CD14-positive monocyte (primary cell): ENCODE measurements around the gene SMG7. TPM values are rescaled to one million over a fixed set of nuclear protein-coding genes. Genes with fewer than 3 reads are reported as not detected.
A peak's percentile ranks its signal among the peaks of the same experiment; 100 is the strongest.

Experiments used
- DNase-seq, 3 donors: peaks; one replicate each; pipeline ENCODE4 v3.0.0-alpha.2; 2011 to 2022
- H2AFZ ChIP-seq: 2 replicates; pipeline ENCODE4 v1.6.0; 2012; ENCODE audit warnings: mild to moderate bottlenecking, low read depth, low read length, inconsistent platforms; ENCODE audit not compliant: insufficient read depth, poor library complexity, severe bottlenecking
- H3K27ac ChIP-seq, 2 donors: 1 replicate in 1 of 2; 2 replicates in 1 of 2; pipeline ENCODE4 v1.5.1; 2012 to 2013; ENCODE audit warnings: low read length in 2 of 2, control low read depth in 1 of 2, inconsistent platforms in 1 of 2, low read depth in 1 of 2, mild to moderate bottlenecking in 1 of 2
- H3K27me3 ChIP-seq, 2 donors: one replicate each; pipeline versions ENCODE4 v1.6.0 to v1.6.1; 2011 to 2013; ENCODE audit warnings: low read length in 2 of 2; ENCODE audit not compliant: control insufficient read depth in 2 of 2, insufficient read depth in 2 of 2
- H3K36me3 ChIP-seq, 2 donors: replicated peaks in 1 of 2; 1 replicate in 1 of 2; 2 replicates in 1 of 2; pipeline versions ENCODE4 v1.5.1 to v1.6.1; 2012 to 2013; ENCODE audit warnings: low read length in 2 of 2, control low read depth in 1 of 2, inconsistent platforms in 1 of 2, mild to moderate bottlenecking in 1 of 2; ENCODE audit not compliant: insufficient read depth in 2 of 2, control insufficient read depth in 1 of 2
- H3K4me1 ChIP-seq, 2 donors: 1 replicate in 1 of 2; 2 replicates in 1 of 2; pipeline versions ENCODE4 v1.5.1 to v1.6.1; 2012 to 2013; ENCODE audit warnings: low read length in 2 of 2, control low read depth in 1 of 2, inconsistent platforms in 1 of 2, mild to moderate bottlenecking in 1 of 2, moderate library complexity in 1 of 2; ENCODE audit not compliant: insufficient read depth in 2 of 2, control insufficient read depth in 1 of 2
- H3K4me2 ChIP-seq: replicated peaks from 2 replicates; pipeline ENCODE3; 2012; ENCODE audit warnings: low read length, moderate library complexity, mild to moderate bottlenecking; ENCODE audit not compliant: poor library complexity, severe bottlenecking; ENCODE audit errors: extremely low read depth
- H3K4me3 ChIP-seq, 3 experiments: fragments of 200-600 bp in 1 of 3; sonication (generic) in 1 of 3; replicated peaks in 1 of 3; 1 replicate in 2 of 3; 2 replicates in 1 of 3; pipeline ENCODE4 v1.5.1; 2011 to 2013; ENCODE audit warnings: low read length in 3 of 3, mild to moderate bottlenecking in 3 of 3, control low read depth in 2 of 3, low read depth in 2 of 3, inconsistent platforms in 1 of 3, moderate library complexity in 1 of 3
- H3K79me2 ChIP-seq: 2 replicates; pipeline ENCODE4 v1.6.0; 2012; ENCODE audit warnings: mild to moderate bottlenecking, control low read depth, inconsistent platforms, low read length, moderate library complexity; ENCODE audit not compliant: insufficient read depth
- H3K9ac ChIP-seq: 2 replicates; pipeline ENCODE4 v1.6.0; 2017; ENCODE audit warnings: low read length, mild to moderate bottlenecking; ENCODE audit not compliant: insufficient read depth, poor library complexity, severe bottlenecking
- H3K9me3 ChIP-seq, 2 donors: replicated peaks in 1 of 2; 1 replicate in 1 of 2; 2 replicates in 1 of 2; pipeline versions ENCODE4 v1.5.1 to v1.6.1; 2012 to 2013; ENCODE audit warnings: low read length in 2 of 2, control low read depth in 1 of 2; ENCODE audit not compliant: control insufficient read depth in 1 of 2, insufficient read depth in 1 of 2
- H4K20me1 ChIP-seq: 2 replicates; pipeline ENCODE4 v1.6.0; 2012; ENCODE audit warnings: mild to moderate bottlenecking, low read length, control low read depth, moderate library complexity; ENCODE audit not compliant: insufficient read depth
- H3K27ac Mint-ChIP-seq, 7 donors: one replicate each; pipeline ENCODE4 v1.8.0; 2020; ENCODE audit warnings: mild to moderate bottlenecking in 7 of 7, mixed read lengths in 7 of 7, moderate library complexity in 6 of 7, inconsistent platforms in 2 of 7
- H3K27me3 Mint-ChIP-seq, 3 donors: one replicate each; pipeline ENCODE4 v1.8.0; 2021 to 2022; ENCODE audit warnings: low read depth in 3 of 3, mild to moderate bottlenecking in 3 of 3, mixed read lengths in 3 of 3, moderate library complexity in 3 of 3, inconsistent platforms in 1 of 3
- H3K36me3 Mint-ChIP-seq, 2 donors: one replicate each; pipeline ENCODE4 v1.8.0; 2020; ENCODE audit warnings: mixed read lengths in 2 of 2, inconsistent platforms in 1 of 2, mild to moderate bottlenecking in 1 of 2
- H3K4me1 Mint-ChIP-seq: one replicate; pipeline ENCODE4 v1.8.0; 2020; ENCODE audit warnings: mild to moderate bottlenecking, mixed read lengths
- H3K4me3 Mint-ChIP-seq, 2 donors: one replicate each; pipeline ENCODE4 v1.8.0; 2020; ENCODE audit warnings: mild to moderate bottlenecking in 2 of 2, mixed read lengths in 2 of 2, moderate library complexity in 1 of 2
- H3K9me3 Mint-ChIP-seq, 7 donors: one replicate each; pipeline ENCODE4 v1.8.0; 2020 to 2022; ENCODE audit warnings: mixed read lengths in 7 of 7, mild to moderate bottlenecking in 6 of 7, moderate library complexity in 6 of 7, inconsistent platforms in 2 of 7
- CTCF ChIP-seq: fragments of 200-600 bp; IDR thresholded peaks from one replicate; pipeline ENCODE4 v1.8.0; 2022; ENCODE audit warnings: antibody characterized with exemption, mild to moderate bottlenecking
- WGBS: methylation state at CpG from one replicate; pipeline ENCODE4 v1.1.5; 2013; ENCODE audit warnings: missing lambda C conversion rate; ENCODE audit not compliant: insufficient coverage; 5-methylcytosine and 5-hydroxymethylcytosine counted together
- intact Hi-C, 2 donors: fragments of 100-400 bp; cut with micrococcal nuclease; formaldehyde crosslinking; loops; one replicate each; pipeline versions ENCODE4 v1.15.0 to v1.15.1; 2023
- polyA plus RNA-seq, 3 donors: library from polyadenylated mRNA; depleted of rRNA in 1 of 3; unstranded in 2 of 3; stranded (reverse) in 1 of 3; fragments of 300-500 nt in 2 of 3; fragments of >200 nt in 1 of 3; fragmentation: Illumina TruSeq in 2 of 3; gene quantifications; 1 replicate in 2 of 3; 2 replicates in 1 of 3; pipeline ENCODE4 v1.2.3, GENCODE V29; 2012 to 2021

Gene SMG7
- polyA plus RNA-seq, 3 donors: 11.5 to 31.3 (median 19.4) TPM

GRCh38 chr1:183443466-183443865 is 28.8 kb upstream of the SMG7 start:
- Mint-ChIP-seq H3K27ac (no peak overlapping the region), H3K36me3 (no peaks in the 10 kb centered on the region), H3K4me3 (no peak overlapping the region), H3K4me1 (no peaks in the 10 kb centered on the region), H3K27me3 (peaks cover 0 to 7% (median 4%) of the 10 kb centered on the region in 3 donors), H3K9me3 (peaks cover 0 to 4% (median 0%) of the 10 kb centered on the region in 7 donors)
- Histone ChIP-seq H3K4me1 (no peaks in the 10 kb centered on the region), H3K9ac (no peak overlapping the region), H2AFZ (no peak overlapping the region), H3K4me2 (no peak overlapping the region), H4K20me1 (no peaks in the 10 kb centered on the region), H3K9me3 (no peaks in the 10 kb centered on the region), H3K36me3 (no peaks in the 10 kb centered on the region), H3K4me3 (no peak overlapping the region), H3K27me3 (peaks cover 0 to 11% of the 10 kb centered on the region in 2 donors), H3K79me2 (no peaks in the 10 kb centered on the region), H3K27ac (no peak overlapping the region)
- no peak for TF ChIP-seq CTCF
- DNase-seq: no peak
- WGBS: no CpG with 5 or more reads among the region's 1 CpG
- intact Hi-C loops: no loop called here

- no peaks in the 10 kb centered on the region for H3K9me3 ChIP-seq
- H3K4me3 Mint-ChIP-seq: no peak overlapping the region
- H3K4me1 ChIP-seq: no peaks in the 10 kb centered on the region
- H3K4me3 ChIP-seq: no peak overlapping the region
- no peak for DNase-seq
- no peak overlapping the region for H2AFZ ChIP-seq
- WGBS: no CpG with 5 or more reads among the region's 3 CpGs
- no peak overlapping the region for H3K27ac ChIP-seq
- intact Hi-C loops: no loop called here
- H4K20me1 ChIP-seq: no peaks in the 10 kb centered on the region
- H3K27me3 Mint-ChIP-seq: peaks cover 0 to 7% (median 4%) of the 10 kb centered on the region in 3 donors
- H3K36me3 ChIP-seq: no peaks in the 10 kb centered on the region
- no peak overlapping the region for H3K4me2 ChIP-seq
- peaks cover 0 to 4% (median 0%) of the 10 kb centered on the region in 7 donors for H3K9me3 Mint-ChIP-seq
- H3K27me3 ChIP-seq: peaks cover 0 to 4% of the 10 kb centered on the region in 2 donors
- no peaks in the 10 kb centered on the region for H3K4me1 Mint-ChIP-seq
- H3K9ac ChIP-seq: no peak overlapping the region
- TF ChIP-seq CTCF: no peak
- H3K27ac Mint-ChIP-seq: peak overlapping the region in 2 of 7 donors; percentile 3 to 15
- no peaks in the 10 kb centered on the region for H3K79me2 ChIP-seq
- H3K36me3 Mint-ChIP-seq: no peaks in the 10 kb centered on the region
Observed at GRCh38 chr1:183444243-183444642, 28.1 kb upstream of the SMG7 start.
